Testis (tissue), 5 donors: Measurements from ENCODE around the gene FGF4. TPM values are rescaled to one million over a fixed set of nuclear protein-coding genes. Genes with fewer than 3 reads are reported as not detected.

Experiments
- DNase-seq: peaks from one replicate; pipeline ENCODE4 v3.0.0-alpha.2; 2019
- H3K27ac ChIP-seq, 2 donors: fragments of 200-600 bp; sonication (generic); one replicate each; pipeline ENCODE4 v1.5.1; 2019
- H3K27me3 ChIP-seq: fragments of 200-600 bp; sonication (generic); one replicate; pipeline ENCODE4 v1.5.1; 2019
- H3K36me3 ChIP-seq: fragments of 200-600 bp; sonication (generic); one replicate; pipeline ENCODE4 v1.5.1; 2017; ENCODE audit warnings: low read depth; ENCODE audit errors: missing control alignments
- H3K4me1 ChIP-seq: fragments of 200-600 bp; sonication (generic); one replicate; pipeline ENCODE4 v1.5.1; 2019
- H3K4me3 ChIP-seq, 2 donors: fragments of 200-600 bp; sonication (generic); one replicate each; pipeline ENCODE4 v1.5.1; 2017 to 2019
- H3K9me3 ChIP-seq: fragments of 200-600 bp; sonication (generic); one replicate; pipeline ENCODE4 v1.5.1; 2017
- POLR2A ChIP-seq: fragments of 450-650 bp; IDR thresholded peaks from one replicate; pipeline ENCODE4 v1.6.1; 2017; ENCODE audit warnings: antibody characterized with exemption, mild to moderate bottlenecking, moderate library complexity
- WGBS, 2 donors: methylation state at CpG; one replicate each; pipeline ENCODE4 v1.1.5; 2018; 5-methylcytosine and 5-hydroxymethylcytosine counted together
- intact Hi-C: fragments of 100-400 bp; cut with DNase I; formaldehyde crosslinking; loops from one replicate; pipeline ENCODE4 v1.15.1; 2023; ENCODE audit warnings: low total_unique reads
- long read RNA-seq, 2 donors: transcript quantifications; one replicate each; lab custom pipeline, GENCODE V29; 2026
- polyA plus RNA-seq: library from polyadenylated mRNA; stranded (reverse); fragments of 350-450 nt; fragmentation: Illumina TruSeq; extraction: RNeasy Lipid Tissue Mini Kit (QIAGEN cat#74804); gene quantifications from one replicate; pipeline ENCODE4 v1.2.3, GENCODE V29; 2014; ENCODE audit warnings: low read depth, low replicate concordance; ENCODE audit not compliant: insufficient read depth
- total RNA-seq, 2 donors: library from RNA; depleted of rRNA; stranded (reverse); fragments of >200 nt; gene quantifications; one replicate each; pipeline ENCODE4 v1.2.3, GENCODE V29; 2016
- TF ChIP-seq, protein P1 (sequence below), 3 experiments: fragments of 450-650 bp in 2 of 3; fragments of 200-600 bp in 1 of 3; sonication (generic) in 1 of 3; IDR thresholded peaks; one replicate each; pipeline ENCODE4 v1.5.1; 2016 to 2019; ENCODE audit warnings: antibody characterized with exemption in 3 of 3, mild to moderate bottlenecking in 2 of 3, moderate library complexity in 1 of 3

The FGF4 gene, protein sequence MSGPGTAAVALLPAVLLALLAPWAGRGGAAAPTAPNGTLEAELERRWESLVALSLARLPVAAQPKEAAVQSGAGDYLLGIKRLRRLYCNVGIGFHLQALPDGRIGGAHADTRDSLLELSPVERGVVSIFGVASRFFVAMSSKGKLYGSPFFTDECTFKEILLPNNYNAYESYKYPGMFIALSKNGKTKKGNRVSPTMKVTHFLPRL
- total RNA-seq (1 to 10 TPM in 1 of 2 donors, under 1 TPM in 1; 0.87 to 2.8 TPM), polyA plus RNA-seq (0.28 TPM)
- long read RNA-seq, donor 1, result 0 reads
- long read RNA-seq, donor 2, result 0 reads

DNA sequence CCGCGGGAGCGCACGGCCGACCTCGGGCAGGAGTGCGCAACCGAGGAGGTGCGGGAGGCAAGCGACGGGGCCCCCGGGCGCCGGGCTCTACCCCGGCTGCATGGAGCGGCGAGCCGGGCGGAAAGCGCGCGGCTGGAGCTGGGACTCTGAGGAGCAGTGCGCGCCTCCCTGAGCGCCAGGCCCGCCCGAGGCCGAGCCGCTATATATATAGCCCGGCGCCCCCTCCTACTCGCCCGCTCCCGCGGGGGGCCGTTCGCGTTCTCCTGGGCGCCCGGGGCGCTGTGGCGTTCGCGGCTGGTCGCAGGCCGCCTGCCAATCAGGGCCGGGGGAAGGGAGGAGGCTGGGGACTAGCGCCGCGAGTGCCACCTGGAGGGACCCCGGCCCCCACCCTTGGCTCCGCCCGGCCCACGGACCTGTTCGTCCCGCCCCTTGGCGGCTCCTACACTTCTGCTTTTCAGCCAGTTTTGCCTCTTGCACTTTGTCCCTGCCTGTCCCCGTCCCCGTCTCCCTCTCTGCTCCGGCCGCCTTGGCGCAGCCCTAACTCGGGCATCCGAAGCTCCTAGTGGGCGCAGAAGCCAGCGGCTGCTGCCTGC lies at the start of gene FGF4:
Gene FGF4 (minus strand): TSS at position 179 of the 593 bp plus-strand sequence. CDS start 257 bp downstream, outside the sequence.
- no peak for DNase-seq
- 4 to 10% methylated on average over 10 to 26 of the region's 66 CpGs for WGBS, 2 donors
- Histone ChIP-seq H3K4me3 (peak within 1 kb of the TSS; percentile 34 to 53), H3K4me1 (no peaks in the 10 kb centered on the region), H3K36me3 (no peaks in the 10 kb centered on the region), H3K27me3 (no peaks in the 10 kb centered on the region), H3K27ac (no peak within 1 kb of the TSS), H3K9me3 (no peaks in the 10 kb centered on the region)
- intact Hi-C loops, result no loop called here
- TF ChIP-seq, protein P1, sequence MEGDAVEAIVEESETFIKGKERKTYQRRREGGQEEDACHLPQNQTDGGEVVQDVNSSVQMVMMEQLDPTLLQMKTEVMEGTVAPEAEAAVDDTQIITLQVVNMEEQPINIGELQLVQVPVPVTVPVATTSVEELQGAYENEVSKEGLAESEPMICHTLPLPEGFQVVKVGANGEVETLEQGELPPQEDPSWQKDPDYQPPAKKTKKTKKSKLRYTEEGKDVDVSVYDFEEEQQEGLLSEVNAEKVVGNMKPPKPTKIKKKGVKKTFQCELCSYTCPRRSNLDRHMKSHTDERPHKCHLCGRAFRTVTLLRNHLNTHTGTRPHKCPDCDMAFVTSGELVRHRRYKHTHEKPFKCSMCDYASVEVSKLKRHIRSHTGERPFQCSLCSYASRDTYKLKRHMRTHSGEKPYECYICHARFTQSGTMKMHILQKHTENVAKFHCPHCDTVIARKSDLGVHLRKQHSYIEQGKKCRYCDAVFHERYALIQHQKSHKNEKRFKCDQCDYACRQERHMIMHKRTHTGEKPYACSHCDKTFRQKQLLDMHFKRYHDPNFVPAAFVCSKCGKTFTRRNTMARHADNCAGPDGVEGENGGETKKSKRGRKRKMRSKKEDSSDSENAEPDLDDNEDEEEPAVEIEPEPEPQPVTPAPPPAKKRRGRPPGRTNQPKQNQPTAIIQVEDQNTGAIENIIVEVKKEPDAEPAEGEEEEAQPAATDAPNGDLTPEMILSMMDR (IDR thresholded peaks at IDR 0.05), result no peak
- no peak for TF ChIP-seq POLR2A

DNA sequence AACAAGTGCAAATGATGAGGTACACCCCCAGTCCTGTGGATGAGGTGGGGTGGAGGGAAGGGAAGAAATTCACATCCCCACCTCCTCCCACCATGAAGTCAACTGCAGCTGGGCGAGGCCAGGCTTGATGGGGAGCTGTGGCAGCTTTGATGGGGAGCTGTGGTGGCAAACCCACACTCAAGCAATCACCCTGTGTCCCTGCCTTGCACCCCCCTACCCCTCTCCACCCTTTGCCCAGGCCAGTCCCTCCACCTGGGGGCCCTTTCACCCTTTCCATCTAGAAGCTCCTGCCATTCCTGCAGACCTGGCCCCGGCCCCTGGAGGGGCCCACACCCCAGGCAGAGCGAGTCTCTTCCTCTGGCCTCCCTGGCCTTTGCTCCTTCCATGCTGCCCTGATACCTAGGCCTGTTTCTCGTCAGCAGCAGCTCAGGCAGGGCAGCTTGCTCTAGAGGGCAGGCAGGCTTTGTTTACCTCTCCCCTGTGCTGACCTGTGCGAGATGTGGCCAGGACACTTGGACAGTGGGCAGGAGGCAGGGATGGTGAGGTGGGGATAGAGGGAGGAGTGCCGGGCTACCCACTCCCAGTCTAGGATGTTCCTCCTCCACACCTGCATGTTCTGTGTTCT lies 48.6 kb upstream of the FGF4 start:
- Histone ChIP-seq H3K4me3 (no peak overlapping the region), H3K4me1 (no peaks in the 10 kb centered on the region), H3K9me3 (no peaks in the 10 kb centered on the region), H3K27ac (no peak overlapping the region), H3K36me3 (no peaks in the 10 kb centered on the region), H3K27me3 (no peaks in the 10 kb centered on the region)
- no peak for DNase-seq
- intact Hi-C loops, result no loop called here
- WGBS, 2 donors, result 72 to 91% methylated on average over 5 to 6 of the region's 6 CpGs
- TF ChIP-seq POLR2A, result no peak
- TF ChIP-seq, protein P1 (IDR thresholded peaks at IDR 0.05), result no peak

DNA sequence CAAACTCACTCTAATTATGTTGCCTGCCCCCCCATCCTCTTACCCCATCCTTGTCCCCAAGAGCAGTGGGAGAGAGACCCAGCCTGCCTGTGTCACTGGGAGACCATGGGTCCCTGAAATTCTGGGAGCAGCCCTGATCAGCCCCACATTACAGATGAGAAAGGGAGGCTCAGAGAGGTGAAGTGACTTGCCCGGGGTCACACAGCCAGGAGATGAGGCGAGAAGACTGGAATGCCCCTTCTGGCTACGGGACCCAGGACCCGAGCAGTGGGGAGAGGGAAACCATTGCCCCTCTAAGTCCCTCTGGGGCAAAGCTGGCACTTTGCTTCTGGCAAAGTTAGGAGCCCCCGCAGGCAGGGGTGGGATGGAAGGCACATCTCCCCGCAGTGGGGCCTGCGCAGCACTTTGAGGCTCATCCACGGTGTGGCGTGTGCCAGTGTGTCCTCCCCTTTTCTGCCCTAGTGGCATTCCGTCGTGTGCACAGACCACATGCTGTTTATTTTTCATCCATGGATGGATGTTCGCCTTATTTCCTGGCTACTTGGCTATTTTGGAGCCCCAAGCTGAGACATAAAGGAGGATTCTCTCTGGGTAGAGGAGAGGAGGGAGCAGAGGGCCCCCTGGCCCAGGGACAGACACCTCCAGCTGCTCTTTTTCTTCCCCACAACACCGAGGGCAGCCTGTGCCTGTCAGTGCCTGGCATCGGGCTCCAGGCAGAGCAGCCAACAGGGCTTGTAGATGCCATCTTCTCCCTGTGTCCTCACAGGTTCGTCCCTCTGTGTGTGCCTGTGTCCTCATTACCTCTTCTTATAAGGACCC lies 47.7 kb upstream of the FGF4 start:
- Histone ChIP-seq H3K4me1 (no peaks in the 10 kb centered on the region), H3K9me3 (no peaks in the 10 kb centered on the region), H3K27me3 (no peaks in the 10 kb centered on the region), H3K36me3 (no peaks in the 10 kb centered on the region), H3K27ac (no peak overlapping the region), H3K4me3 (no peak overlapping the region)
- TF ChIP-seq, protein P1 (IDR thresholded peaks at IDR 0.05), result no peak
- 78 to 85% methylated on average over 9 to 15 of the region's 15 CpGs for WGBS, 2 donors
- intact Hi-C loops, result no loop called here
- no peak for DNase-seq

DNA sequence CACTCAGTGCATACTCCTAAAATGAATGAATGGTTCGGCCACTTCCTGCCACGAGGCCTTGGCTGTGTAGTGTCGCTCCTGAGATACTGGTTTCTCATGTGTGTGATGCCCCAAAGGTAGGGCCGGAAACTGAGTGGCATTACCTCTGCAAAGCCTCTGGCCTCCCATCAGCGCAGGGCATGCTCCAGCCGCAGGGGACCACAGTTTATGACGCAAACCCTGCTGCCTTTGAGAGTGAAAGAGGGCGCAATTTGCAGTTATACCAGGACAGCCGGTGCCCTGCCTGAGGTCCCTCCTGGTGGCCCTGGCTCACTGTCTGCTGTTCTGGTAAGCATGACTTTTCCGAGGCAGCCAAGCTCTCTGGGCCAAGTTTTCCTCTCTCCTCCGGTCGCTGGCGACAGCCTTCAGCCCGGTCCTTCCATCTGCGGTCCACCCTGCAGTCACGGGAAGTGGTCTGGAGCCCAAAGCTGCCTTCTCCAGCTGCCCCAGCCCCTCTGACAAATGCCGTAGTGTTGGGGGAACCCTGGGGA lies 46.4 kb upstream of the FGF4 start:
- no peak for TF ChIP-seq POLR2A
- TF ChIP-seq, protein P1 (IDR thresholded peaks at IDR 0.05), result no peak
- no peaks in the 10 kb centered on the region for H3K27me3 ChIP-seq
- no peak overlapping the region for H3K27ac ChIP-seq
- DNase-seq, result no peak
- H3K4me3 ChIP-seq, result no peak overlapping the region
- 73 to 80% methylated on average over 17 of the region's 17 CpGs for WGBS, 2 donors
- no peaks in the 10 kb centered on the region for H3K9me3 ChIP-seq
- intact Hi-C loops, result no loop called here
- no peaks in the 10 kb centered on the region for H3K36me3 ChIP-seq
- peaks cover 4% of the 10 kb centered on the region for H3K4me1 ChIP-seq
